ENCODE measurements around the gene CRELD2.

The CRELD2 gene

GRCh38 chr22:49959782-49960158 lies 41.3 kb downstream of the CRELD2 start:
- DNase-seq = peak in 1 of 2 experiments; percentile 45

DNA sequence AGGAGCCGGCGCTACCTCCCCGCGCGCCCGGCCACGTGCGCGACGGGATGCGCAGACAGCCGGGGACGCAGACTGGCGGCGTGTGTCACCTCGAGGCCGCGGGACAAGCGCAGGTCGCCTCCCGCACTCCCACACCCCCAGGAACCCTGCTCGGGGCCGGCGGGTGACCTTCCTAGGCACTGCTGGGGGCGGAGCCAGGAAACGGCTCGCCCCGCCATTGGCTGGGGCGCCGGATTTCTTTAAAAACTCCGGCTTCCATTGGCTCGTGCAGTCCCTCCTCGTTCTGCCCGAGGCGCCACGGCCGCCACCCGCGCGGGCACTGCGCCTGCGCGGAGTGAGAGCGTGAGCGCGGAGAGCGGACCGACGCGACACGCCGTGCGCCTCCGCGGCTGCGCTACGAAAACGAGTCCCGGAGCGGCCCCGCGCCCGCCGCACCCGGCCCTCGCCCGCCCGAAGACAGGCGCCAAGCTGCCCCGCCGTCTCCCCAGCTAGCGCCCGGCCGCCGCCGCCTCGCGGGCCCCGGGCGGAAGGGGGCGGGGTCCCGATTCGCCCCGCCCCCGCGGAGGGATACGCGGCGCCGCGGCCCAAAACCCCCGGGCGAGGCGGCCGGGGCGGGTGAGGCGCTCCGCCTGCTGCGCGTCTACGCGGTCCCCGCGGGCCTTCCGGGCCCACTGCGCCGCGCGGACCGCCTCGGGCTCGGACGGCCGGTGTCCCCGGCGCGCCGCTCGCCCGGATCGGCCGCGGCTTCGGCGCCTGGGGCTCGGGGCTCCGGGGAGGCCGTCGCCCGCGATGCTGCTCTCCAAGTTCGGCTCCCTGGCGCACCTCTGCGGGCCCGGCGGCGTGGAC lies 41.9 kb downstream of the CRELD2 start, which contains the start of gene PIM3:
PIM3 (plus strand) TSS at position 614 of the 846 bp plus-strand sequence; CDS start at position 790, 176 bp downstream.
- DNase-seq = peak; percentile 93 to 95

DNA sequence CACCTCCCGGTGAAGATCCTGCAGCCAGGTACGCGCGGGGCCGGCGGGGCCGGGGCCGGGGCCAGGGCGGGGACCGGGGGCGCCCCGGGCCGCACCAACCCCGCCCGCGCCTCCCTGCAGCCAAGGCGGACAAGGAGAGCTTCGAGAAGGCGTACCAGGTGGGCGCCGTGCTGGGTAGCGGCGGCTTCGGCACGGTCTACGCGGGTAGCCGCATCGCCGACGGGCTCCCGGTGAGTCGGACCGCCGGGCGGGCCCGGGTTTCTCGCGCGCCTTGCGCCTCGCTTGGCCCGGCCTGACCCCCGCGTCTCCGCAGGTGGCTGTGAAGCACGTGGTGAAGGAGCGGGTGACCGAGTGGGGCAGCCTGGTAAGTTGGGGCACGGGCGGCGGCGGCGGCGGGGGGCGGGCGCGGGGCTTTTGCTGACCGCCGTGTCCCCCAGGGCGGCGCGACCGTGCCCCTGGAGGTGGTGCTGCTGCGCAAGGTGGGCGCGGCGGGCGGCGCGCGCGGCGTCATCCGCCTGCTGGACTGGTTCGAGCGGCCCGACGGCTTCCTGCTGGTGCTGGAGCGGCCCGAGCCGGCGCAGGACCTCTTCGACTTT lies 42.7 kb downstream of the CRELD2 start:
- DNase-seq = no peak

DNA sequence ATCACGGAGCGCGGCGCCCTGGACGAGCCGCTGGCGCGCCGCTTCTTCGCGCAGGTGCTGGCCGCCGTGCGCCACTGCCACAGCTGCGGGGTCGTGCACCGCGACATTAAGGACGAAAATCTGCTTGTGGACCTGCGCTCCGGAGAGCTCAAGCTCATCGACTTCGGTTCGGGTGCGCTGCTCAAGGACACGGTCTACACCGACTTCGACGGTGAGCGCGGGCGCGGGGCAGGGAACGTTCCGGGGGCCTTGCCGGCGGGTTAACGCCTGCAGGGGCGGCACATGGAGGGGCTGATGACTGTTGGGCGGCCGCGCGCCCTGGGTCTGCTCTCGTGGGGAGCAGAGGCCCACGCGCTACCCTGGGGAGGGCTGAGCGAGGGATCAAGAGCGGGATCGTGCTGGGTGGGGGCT lies 43.2 kb downstream of the CRELD2 start:
- no peak for DNase-seq

- peak; percentile 21 to 32 for DNase-seq
Observed at GRCh38 chr22:49962012-49962750, 43.7 kb downstream of the CRELD2 start.

DNA sequence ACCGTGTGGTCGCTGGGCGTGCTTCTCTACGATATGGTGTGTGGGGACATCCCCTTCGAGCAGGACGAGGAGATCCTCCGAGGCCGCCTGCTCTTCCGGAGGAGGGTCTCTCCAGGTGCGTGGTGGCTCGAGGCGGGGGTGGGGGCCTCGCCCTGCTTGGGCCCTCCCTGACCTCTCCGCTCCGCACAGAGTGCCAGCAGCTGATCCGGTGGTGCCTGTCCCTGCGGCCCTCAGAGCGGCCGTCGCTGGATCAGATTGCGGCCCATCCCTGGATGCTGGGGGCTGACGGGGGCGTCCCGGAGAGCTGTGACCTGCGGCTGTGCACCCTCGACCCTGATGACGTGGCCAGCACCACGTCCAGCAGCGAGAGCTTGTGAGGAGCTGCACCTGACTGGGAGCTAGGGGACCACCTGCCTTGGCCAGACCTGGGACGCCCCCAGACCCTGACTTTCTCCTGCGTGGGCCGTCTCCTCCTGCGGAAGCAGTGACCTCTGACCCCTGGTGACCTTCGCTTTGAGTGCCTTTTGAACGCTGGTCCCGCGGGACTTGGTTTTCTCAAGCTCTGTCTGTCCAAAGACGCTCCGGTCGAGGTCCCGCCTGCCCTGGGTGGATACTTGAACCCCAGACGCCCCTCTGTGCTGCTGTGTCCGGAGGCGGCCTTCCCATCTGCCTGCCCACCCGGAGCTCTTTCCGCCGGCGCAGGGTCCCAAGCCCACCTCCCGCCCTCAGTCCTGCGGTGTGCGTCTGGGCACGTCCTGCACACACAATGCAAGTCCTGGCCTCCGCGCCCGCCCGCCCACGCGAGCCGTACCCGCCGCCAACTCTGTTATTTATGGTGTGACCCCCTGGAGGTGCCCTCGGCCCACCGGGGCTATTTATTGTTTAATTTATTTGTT lies 44.6 kb downstream of the CRELD2 start:
- no peak for DNase-seq

GRCh38 chr22:49963647-49964026 lies 45.2 kb downstream of the CRELD2 start:
- no peak for DNase-seq

GRCh38 chr22:49964136-49965090 lies 46.0 kb downstream of the CRELD2 start:
- DNase-seq = no peak

GRCh38 chr22:49965091-49966040 lies 46.9 kb downstream of the CRELD2 start:
- DNase-seq = no peak

DNA sequence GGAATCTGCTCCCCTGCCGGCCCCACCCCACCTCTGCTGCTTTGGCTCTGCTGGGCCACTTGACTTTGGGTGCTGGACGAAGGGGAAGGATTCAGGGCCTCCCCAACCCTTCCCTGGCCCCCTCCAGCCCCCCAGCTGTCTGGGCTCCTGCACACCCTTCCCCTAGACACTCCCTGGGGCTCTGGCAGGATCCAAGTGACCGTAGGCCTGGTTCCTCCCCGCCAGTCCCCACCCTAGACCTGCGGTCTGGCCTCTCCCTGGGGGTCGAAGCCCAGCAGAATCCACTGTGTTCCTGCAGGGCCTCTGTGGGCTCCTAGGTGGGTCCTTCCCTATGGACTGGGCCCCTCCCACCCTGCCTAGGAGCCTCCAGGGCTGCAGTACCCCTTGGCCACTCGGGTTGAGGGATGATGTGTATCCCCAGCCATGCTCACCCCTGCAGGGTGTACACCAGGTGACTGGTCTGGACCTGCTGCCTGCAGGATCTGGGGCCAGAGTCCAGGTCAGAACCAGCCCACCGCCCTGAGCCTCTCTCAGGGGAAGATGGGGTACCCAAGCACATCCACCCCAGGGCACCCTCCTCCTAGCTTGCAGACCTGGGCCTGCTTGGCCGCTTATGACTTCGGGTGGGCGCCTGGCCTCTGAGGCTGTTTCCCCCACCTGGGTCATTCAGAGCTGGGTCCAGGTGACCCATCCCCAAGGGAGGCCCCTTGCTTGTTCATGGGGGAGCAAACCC lies 47.8 kb downstream of the CRELD2 start:
- DNase-seq = no peak

DNA sequence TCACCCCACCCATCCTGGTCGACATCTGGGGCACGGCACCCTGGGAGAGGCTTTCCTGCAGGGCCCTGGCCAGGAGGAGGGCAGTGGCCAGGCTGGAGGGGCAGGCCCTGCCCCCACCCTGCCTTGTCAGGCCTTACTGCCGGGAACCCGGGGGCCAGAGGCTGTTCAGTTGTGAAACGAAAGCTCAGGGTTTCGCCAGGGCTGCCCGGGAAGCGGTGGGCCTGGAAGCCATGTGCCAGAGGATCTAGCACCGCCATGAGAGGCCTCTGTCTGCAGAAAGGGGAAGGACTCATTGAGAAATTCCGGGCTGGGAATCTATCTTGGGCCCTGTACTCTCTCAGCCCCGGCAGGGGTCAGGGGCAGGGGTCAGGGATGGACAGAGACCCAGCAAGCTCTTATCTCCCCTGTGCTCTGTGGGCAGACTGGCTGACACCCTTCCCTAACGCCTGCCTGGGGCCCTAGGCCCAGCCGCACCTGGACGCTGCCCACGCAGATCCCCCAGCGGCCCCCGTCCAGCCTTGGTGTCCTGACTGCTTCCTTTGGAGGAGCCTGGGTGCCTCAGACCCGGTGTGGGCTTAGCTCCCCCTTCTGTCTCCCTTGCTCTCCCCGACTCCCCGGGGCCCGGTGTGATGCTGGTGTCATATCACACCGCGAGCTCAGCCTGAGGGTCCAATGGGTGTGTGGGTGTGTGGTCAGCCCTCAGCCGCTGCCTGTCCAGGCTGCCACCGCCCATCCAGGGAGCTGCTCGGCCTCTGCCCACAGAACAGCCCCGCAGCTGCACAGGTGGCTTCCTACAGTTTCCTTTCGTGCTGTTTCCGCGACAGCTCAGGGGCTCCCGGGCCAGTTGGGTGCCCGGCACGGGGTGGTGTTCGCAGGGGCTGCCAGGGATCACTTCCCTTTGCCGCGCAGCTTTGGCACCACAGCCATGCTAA lies 48.6 kb downstream of the CRELD2 start:
- peak; percentile 58 to 65 for DNase-seq

DNA sequence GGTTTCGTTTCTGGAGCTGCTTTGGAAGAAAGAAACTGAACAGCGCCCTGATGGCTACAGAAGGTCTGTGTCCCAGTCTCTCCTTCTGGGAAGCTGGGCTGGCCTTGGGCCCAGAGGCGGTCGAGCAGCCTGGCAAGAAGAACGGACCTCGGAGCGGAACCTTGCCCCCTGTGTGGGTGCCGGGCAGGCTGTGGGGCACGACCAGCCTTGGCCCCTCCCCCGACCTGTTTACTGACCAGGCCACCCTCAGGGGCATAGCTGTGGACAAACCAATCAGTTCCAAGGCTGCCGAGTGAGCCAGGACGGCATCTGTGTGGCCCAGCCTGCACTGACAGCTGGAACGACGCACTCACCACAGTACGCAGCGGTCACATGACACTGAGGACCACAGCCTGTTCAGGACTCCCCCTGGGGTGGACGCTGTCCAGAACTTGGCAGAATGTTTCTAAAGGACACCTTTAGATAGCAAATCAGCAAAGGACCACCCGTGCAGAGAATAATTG lies 49.3 kb downstream of the CRELD2 start:
- no peak for DNase-seq

GRCh38 chr22:49968313-49968830 lies 49.9 kb downstream of the CRELD2 start:
- DNase-seq = no peak

GRCh38 chr22:49968831-49969661 lies 50.6 kb downstream of the CRELD2 start:
- no peak for DNase-seq

DNA sequence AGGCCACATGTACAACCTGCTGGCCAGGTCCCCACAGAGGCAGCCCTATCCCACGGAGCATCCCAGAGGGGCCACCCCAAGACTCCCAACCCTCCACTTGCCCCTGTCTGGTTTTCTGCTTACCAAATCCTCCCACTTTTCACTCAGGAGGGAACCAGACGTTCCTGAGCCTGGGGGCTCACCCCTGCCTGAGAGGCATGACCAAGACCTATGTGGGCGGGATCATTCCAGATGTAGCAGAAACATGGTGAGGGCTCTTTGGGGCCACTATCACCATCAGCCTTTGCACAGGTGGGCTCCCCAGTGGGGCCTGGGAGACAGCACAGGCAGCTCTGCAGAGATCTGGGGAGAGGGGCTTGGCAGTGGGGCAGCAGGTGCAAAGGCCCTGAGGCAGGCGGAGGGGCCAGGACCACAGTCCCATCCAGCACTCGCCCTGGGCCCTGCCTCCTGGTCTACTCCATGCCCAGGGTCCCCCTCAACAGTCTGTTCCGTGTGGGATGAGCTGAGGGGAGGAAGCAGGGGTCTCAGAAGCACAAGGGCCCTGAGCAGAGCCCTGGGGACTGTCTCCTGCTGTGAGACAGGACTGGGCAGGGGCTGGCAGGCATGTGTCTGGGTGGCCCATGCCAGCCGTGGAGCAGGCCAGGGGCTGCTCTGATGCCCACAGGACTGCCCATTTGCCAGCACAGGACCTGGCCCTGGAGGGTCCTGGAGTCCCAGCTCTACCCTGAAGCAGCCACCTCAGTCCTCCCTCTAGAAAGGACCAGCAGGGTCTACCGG lies 51.5 kb downstream of the CRELD2 start:
- no peak for DNase-seq
